ENCODE data around the gene LRRC8E.

The LRRC8E gene

DNA sequence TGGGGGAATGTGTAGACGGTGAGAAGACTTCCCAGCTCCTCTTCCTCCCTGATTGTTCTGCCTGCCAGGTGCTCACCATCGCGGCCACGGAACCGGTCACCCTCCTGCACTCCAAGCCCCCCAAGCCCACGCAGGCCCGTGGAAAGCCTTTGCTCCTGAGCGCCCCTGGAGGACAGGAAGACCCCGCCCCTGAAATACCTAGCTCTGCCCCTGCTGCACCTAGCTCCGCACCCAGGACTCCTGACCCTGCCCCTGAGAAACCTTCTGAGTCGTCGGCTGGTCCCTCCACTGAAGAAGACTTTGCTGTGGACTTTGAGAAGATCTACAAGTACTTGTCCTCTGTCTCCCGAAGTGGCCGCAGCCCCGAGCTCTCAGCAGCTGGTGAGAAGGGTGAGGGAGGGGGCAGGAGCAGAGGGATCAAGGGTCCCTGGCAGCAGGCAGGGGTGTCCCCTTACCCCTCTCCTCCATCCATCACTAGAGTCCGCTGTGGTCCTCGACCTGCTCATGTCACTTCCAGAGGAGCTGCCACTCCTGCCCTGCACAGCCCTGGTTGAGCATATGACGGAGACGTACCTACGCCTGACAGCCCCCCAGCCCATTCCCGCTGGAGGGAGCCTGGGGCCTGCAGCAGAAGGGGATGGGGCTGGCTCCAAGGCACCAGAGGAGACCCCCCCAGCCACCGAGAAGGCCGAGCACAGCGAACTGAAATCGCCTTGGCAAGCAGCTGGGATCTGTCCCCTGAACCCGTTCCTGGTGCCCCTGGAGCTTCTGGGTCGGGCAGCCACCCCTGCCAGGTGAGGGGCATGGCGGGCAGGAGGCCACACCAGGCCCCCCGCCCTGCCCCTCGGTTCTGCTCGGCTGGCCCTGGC, 33.9 kb downstream of the LRRC8E start:
- no peak for DNase-seq

DNA sequence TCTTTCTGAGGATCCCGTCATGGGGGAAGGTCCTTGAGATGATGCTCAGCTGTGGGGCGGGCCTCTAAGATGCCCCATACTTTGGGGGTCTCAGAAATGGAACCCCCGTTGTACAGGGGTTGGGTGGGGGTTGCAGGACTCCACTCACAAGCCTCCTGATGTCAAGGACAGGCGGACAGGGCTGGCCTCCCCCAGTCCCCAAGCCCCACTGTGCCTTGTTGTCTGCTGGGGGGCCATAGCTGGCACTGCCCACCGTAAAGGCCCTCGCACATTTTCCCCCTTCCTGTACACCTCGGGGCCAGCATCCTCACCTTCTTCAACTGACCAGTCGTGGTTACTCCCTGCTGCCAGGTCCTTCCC, 34.5 kb downstream of the LRRC8E start:
- no peak for DNase-seq

DNA sequence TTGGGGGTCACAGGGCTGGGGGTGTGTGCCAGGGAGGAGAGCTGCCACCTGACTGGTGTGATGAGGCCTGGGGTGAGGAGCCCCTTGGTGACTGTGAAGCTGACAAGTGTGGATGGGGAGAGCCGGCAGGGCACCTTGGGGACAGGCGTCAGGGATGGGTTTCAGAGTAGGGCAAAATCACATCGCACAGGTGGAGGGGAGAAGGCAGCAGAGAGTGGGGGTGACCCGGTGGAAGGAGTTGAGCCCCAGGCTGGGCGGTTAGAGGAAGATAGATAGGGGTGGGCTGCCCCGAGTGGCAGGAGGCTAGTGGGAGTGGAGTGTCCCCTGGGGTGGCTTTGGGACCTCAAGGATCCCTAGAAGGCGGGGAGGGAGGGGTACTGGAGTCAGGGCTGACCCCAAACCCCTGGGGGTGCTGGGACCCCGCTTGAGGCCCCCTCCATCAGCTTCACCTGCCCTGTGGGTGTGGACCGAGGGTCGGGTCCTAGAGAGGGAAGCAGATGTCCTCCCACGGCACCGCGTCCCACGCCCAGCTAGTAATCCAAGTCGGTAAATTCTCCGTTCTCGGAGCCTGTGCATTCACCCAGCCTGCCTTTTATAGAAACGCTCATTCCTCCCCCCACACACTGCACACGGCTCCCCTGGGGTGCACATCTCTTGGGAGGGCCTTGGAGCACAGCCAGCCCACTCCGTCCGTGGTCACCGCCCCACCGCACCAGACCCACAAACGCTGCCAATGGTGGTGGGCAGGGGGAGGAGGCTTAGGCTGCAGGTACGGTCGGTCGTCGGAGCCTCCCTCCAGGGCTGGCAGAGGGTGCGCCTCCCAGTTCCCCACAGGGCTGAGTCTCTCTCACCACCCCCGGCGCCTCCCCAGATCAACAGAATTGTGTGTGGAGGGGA, 35.2 kb downstream of the LRRC8E start:
- DNase-seq: no peak

DNA sequence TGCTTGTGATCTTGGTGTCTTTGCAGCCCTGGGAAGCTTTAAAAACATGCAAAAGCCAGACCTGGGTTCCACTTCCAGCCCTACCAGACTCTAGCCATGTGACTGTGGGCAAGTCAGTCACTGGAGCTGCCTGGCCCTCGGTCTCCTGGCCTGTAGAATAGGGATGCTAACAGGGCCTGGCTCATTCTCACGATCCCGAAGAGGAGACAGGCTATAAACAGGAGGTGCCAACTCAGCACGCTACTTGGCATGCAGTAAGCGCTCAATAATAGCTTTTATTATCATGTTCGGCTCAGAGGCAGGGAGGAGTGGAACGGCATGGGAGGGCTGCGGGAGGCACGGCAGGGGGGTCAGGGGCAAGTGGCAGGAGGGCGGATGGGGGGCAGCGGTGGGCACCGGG, 35.9 kb downstream of the LRRC8E start:
- DNase-seq: no peak

DNA sequence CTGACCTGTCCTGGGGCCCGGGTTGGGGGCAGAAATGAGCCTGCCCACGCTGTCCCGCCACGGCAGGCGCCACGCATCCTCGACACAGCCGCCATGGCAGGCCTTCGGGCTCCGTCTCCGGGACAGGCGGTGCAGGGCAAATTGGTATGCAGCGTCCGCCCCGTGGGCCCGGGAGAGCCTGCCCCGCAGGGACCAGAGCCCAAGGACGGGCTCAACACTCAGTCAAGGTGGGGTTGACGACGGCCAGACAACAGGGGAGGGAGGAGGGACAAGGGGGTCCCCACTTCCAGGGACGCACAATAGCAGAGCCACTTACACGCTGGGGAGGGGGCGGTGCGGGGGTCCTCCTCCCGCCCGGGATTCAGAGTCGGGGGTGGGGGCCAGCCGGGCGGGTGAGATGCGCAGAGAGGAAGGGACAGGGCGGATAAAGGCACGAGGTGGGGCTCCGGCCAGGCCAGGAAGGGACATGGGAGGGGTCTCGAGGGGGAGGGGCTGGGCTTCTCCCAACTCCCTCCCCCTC, 36.4 kb downstream of the LRRC8E start:
- DNase-seq: no peak

DNA sequence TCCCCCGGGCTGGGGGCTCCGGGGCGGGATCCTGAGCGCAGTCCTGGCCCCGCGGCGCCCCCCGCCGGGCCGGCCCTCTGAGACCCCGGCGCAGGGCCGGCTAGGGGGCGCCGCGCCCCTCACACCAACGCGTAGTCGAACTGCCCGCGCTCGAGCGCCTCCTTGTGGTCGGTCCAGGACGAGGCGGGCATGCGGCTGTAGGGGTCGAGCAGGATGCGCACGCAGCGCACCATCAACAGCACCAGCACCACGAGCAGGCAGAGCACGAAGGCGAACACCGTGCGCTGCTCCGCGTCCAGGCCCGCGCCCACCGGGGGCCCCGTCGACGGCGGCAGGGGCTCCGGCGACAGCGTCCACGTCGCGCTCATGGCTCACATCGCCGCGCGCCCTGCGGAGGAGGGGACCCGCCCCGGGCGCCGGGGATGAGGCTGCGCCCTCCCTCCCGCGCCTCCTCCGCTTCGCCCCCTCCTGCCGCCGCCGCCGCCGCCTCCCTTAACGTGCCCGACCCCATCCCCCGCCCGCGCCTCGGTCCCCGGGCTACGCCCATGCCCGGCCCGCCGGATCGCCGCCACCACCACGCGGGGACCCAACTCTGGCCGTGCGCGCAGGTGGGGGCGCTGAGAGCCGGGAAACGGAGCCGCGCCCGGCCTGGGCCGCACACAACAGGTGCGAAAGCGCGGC, 37.0 kb downstream of the LRRC8E start:
- peak; percentile 78 for DNase-seq

DNA sequence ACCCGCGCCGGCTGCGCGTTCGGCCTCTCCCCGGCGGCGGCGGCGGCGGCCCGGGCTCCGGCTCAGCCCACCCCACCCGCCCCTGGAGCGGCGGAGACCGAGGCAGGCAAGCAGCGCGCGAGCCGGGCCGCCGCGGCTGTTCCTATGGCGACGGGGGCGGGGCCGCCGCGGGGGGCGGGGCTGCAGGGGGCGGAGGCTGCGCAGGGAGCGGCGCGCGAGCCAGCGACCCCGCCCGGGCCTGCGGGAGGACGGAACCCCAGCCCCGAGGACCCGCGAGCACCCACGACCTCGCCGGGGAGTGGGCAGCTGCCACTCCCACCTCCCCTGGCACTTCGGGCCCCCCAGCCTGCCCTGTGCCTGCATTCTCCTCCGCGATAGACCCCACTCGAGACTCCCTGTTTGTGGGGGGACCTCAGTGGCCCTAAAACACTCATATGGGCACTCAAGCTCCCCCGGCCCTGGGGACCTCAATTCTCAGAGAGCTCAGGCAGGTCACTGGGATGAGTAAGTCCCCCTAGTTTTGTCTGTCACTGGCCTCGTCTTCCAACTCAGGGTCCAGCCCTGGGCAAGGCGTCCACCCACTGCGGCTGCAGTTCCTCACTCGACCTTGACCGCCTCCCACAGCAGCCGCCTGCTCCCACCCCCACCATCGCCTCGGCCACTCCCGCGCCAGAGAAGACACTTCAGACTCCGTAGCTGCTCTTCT, 37.9 kb downstream of the LRRC8E start, which contains the start of gene CTXN1:
TSS of gene CTXN1 (minus strand) at position 115 of the 706 bp plus-strand sequence. CDS start 597 bp downstream, outside the sequence.
- DNase-seq: peak; percentile 58

DNA sequence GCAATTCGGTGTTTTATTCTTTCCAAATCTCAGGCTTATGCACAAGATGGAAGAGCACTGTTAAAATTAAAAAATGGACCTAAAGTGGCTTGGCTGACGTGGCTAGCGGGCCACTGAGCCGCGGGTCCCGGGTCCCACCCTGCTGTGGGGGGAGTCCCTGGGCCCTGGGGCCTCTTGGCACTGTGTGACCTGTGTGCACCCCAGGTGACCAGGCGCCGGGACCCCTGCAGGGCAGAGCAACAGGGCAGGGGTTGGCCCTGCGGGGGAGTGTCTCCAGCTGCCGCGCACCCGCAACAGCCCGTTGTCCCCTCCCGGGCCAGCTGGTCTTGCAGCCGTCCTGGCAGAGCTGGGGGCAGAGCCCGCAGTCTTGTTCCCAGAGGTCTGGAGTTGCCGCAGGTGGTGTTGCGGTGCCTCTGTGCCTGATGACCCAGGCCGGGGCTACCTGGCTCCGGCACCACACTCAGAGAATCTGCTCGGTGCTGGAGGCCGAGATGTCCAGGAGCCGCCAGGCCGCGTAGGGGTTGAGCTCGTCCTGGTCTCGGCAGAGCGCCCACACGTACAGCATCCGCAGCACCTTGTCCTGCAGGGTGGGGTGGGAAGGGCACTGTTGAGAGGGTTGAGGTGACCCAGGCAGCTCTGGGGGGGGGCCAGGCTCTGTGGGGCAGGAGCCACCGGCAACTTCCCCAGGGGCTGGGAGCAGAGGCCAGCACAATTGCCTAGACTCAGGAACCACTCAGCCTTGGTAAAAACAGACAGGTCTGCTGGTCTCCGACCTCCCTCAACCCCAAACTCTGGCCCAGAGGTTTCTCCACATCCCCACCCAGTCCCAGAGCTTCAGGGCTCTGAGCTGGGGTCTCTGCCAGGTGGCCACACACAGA, 38.7 kb downstream of the LRRC8E start:
- DNase-seq: no peak

DNA sequence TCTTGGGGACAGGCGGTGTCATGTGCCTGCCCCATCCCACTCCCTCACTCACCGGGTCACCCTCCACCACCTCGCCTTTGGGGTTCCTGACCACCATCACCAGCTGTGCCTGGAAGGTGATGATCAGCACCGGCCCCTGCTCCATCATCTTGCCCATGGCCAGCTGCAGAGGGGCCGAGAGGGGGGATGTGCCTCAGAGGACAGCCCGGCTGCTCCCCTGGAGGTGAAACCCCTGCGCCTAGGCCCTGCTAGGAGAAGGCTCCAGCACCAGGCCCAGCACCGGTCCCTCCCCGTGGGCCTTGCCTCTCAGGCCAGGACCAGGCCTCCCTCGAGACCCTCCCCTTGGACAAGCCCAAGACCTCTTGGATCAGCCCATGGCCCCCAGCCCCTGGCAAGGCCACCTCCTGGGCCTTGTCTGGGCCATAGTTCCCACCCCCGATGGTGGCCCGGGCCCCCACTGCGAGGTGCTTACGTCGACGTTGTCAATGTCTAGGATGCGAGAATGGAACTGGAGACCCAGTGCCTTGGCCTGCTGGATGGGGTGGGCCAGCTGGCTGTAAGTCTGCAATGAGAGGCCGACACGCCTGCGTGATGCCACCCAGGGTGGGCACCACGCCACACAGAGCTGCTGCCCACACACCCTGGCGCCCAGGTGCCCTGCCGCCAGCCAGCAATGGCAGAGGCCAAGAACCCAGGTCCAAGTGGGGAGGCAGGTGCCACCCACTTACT, 39.5 kb downstream of the LRRC8E start:
- no peak for DNase-seq

DNA sequence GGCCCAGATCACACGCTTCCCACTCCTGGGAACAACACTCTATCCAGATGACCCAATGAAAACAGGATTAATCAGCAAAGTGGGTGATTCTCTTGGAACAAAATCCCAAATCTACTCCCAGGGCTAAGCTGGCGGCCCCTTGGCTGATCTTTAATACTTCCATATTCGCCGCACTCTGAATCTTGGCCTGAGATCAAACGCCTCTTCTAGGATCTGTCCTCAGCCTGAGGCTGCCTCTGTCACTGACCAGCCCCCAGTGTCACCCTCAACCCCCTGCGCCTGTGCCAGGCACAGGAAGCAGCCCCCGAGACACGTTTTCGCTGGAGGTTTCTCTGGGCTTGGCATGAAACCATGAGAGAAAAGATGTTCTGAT, 40.0 kb downstream of the LRRC8E start:
- DNase-seq: no peak

DNA sequence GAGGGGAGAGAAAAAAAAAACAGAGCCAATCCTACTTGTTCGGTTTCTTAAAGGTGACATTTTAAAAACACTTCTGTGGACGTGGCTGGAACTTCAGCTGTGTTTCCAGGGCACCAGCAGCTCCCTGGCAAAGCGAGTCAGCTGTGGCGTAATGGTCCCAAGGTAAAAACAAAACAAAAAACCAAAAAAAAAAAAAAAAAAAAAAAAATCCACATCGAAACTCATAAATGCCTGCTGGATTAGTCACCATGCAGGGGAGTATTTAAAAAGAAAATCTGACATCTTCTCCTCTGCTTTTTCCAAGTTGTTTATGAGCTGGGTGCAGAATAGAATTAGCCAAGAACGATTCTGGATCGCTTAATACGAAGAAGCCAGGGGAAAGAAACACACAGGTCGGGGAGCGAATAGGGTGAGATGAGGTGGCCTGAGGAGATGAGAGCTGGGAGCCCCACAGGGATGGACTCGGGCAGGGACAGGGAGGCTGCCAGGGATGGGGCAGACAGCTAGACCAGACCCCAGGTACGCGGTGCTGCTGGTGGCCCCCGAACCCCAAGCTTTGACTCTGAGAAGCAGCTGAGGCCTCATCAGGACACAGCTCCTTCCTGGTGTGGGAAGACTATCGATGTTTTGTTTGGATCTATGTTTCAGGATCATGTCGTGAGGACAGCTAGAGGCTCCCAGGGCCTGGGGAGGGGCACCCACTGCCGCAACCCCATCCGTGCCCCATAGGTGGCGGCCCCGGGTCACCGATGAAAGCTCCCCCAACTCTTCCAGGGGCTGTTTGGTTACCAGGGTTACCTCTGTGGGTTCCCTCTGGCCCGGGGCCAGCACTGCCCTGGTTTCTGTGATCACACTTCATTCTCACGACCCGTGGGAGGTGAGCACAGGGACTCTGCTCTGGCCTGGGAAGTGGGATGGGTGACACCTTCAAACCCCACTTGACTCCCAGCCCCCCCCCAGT, 40.7 kb downstream of the LRRC8E start:
- peak; percentile 87 for DNase-seq

DNA sequence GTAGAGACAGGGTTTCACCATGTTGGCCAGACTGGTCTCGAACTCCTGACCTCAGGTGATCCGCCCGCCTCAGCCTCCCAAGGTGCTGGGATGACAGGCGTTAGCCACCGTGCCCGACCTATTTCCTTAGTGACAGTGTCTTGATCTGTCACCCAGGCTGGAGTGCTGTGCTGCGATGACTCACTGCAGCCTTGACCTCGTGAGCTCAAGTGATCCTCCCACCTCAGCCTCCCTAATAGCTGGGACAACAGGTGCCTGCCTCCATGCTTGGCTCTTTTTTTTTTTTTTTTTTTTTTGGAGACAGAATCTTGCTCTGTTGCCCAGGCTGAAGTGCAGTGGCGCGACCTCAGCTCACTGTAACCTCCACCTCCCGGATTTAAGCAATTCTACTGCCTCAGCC, 41.7 kb downstream of the LRRC8E start:
- DNase-seq: peak; percentile 26

DNA sequence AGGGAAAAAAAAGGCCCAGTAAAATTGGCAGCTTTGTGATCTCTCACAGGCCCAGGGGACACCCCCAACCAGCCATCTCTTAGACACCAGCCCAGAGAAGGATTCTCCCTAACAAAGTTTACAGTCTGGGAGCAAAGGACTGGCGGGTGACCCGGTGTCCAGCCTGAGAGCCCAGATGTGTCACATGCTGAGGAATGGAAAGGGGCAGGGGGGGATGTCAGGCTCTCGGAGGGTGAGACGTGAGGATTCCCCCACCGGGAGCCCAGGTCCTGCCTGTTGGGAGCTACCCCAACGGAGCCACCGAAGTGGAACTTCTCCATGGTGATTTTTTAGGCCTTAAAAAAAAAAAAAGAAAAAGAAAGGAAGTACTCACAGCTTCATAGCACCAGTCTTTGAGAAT, 42.5 kb downstream of the LRRC8E start:
- DNase-seq: no peak

DNA sequence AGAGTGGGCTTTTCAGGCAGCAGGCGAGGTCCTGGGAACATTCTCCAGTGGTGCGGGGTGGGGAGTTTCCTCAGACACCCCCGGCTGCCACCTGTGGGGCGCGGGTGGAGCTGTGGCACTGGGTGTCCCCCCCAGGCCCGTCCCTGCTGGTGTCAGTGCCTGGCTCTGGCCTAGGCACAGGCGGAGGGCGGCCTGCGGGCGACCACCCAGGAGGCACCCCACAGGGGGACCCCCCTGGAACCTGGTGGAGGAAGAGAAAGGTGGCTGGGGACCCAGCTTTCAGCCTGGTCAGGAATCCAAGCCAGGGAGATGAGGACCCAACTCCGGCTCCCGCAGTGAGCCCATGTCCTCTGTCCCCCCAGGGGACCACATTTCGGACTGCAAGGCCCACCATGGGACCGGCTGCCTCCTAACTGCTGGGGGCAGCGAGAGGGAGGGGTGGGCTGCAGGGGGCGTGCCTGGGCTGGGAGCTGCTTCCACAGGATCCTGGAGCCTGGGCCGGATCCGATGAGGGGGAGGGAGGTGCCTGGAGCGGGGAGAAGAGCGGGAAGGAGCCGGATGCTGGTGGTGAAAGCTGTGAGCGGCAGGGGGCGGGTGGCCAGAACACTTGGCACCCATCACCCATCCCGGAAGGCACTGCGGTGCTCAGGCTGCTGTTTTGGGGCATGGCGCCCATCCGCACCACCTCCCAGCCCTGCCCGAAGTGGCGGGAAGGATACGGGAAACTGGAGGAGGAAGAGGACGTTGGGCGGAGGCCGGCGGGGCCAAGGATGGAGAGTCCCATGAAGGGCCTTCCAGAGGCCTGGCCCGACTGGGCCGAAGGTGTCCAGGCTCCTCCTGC, 43.1 kb downstream of the LRRC8E start:
- no peak for DNase-seq

DNA sequence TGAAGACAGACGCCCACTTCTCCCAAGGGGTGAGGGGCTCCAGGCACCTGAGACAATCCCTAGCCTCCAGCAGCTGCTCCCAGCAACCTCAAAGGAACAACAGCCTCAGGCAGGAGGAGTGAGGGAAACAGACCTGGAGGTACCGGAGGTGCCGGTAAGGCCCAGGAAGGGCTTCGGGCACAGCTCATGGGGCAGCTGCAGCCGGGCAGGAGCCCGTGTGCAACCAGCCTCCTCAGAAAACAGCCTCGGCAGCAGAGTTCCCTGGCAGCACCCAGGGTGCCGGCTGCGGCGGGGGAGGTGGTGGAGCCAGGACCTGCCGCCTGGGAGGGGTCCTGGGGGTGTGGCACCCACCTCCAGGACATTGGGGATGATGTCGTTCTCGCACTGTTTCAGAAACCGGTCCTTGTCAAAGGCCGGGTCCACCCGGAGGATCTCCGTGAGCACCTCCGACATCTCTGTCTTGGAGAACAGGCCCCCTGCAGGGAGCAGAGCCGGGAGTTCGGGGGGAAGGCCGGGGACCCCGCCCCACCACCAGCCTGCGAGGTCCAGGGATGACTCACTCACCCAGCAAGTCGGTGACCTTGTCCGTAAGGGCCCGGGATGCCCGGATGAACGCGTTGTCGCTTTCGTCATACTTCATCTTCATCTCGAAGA, 44.1 kb downstream of the LRRC8E start:
- DNase-seq: no peak

DNA sequence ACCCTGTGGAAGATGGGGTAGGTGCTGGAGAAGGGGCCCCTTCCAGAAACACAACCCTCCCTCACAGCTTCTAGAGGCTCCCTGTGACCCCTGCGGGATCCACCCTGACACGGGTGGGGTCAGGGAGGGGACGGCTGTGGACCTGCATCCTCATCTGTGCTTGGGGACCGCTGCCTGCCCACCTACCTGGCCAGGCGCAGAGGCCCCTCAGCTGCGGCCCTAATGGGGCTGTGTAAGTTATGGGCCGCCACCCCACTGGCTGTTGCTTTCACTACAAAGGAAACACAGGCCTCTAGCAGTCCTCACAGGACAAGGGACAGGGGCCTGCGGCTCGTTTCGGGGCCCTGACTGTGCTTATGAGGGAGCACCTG, 44.6 kb downstream of the LRRC8E start:
- DNase-seq: no peak

DNA sequence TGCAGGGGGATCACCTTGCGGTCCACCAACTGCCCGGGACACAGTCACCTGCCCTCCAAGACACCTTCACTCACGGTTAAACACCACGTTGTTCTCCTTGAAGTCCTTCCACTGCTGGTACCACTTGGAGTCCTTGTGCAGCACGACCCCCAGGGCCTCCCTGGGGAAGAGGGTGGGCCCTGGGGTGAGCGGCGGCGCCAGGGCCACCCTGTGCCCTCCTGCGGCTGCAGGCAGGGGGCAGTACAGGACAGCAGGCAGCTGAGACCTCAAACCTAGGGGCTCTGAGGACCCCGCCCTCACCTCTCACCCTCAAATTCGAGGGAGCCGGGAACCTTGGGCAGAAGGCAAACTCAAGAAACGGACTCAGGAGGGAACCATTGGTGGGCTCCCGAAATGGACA, 45.1 kb downstream of the LRRC8E start:
- no peak for DNase-seq
